ENCODE results near the gene BAIAP3.
A peak's percentile ranks its signal among the peaks of the same experiment; 100 is the strongest.

Gene BAIAP3

GRCh38 chr16:1347962-1348361, 14.5 kb downstream of the BAIAP3 start:
- no peak for DNase-seq

- DNase-seq, result no peak
Observed at GRCh38 chr16:1348441-1348840, 15.0 kb downstream of the BAIAP3 start.

- DNase-seq, result no peak
Observed at GRCh38 chr16:1348926-1349325, 15.5 kb downstream of the BAIAP3 start.

- no peak for DNase-seq
Observed at GRCh38 chr16:1349351-1349750, 15.9 kb downstream of the BAIAP3 start.

DNA sequence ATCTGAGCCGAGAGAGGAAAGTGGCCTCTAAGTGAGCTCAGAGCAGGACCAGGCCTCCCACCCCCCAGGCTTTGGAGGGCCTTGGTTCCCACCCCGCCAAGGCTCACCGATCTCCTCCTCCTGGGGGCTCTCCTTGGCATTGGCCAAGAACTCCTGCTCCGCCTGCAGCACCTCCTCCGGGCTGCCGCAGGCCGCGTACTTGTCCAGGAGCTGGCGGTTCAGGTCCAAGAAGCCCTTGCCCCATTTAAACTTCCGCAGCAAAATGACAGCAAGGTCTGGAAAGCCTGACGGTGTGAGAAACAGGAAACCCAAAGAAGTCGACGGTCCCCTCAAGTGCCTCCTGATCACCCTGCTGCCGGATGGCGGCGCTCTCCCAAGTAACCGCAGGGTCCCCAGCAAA, 16.5 kb downstream of the BAIAP3 start:
- no peak for DNase-seq

- no peak for DNase-seq
Observed at GRCh38 chr16:1350691-1351090, 17.2 kb downstream of the BAIAP3 start.

DNA sequence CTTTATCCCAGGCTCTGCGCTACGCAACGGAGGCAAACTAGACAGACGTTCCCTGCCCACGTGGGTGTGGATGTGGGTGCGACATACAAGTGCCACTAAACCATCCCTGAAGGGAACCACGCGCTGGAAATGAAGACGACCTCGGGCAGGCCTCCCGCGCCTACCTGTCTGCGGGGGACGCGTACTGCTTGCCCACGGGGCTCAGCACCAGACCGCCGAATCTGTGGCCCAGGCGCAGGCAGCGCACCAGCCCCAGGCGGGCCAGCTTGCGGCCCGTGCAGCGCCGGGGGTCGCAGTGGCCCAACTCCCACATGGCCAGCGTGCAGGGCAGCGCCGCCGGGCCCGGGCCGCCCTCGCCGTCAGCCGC, 17.8 kb downstream of the BAIAP3 start:
- no peak for DNase-seq

- peak; percentile 95 for DNase-seq
Observed at GRCh38 chr16:1351582-1352362, 18.3 kb downstream of the BAIAP3 start, which contains the start of the genes GNPTG and TSR3. GNPTG (plus strand) TSS chr16:1351931; CDS start chr16:1351966, 35 bp downstream. TSR3 (minus strand) TSS chr16:1351878; CDS start chr16:1351804, 74 bp downstream.

GRCh38 chr16:1354815-1355540, 21.5 kb downstream of the BAIAP3 start:
- no peak for DNase-seq

DNA sequence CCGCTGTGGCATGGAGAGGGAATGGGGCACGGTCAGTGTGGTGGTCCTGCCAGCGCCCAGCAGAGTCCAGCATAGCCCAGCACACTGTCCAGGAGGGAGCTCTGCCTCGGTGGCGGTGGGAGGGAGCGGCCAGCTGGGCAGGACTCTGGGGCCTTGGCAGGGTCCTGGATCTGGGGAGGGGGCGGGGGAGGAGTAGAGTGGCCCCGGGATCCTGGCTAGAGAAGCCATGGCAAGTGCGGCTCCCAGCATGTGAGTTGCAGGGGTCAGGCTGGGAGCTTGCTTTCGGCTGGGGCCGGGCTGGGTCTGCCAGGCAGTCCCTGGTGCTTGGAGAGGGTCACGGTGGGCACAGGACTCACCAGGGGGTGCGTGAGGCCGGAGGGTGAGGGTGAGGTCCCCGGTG, 22.1 kb downstream of the BAIAP3 start:
- DNase-seq, result no peak

DNA sequence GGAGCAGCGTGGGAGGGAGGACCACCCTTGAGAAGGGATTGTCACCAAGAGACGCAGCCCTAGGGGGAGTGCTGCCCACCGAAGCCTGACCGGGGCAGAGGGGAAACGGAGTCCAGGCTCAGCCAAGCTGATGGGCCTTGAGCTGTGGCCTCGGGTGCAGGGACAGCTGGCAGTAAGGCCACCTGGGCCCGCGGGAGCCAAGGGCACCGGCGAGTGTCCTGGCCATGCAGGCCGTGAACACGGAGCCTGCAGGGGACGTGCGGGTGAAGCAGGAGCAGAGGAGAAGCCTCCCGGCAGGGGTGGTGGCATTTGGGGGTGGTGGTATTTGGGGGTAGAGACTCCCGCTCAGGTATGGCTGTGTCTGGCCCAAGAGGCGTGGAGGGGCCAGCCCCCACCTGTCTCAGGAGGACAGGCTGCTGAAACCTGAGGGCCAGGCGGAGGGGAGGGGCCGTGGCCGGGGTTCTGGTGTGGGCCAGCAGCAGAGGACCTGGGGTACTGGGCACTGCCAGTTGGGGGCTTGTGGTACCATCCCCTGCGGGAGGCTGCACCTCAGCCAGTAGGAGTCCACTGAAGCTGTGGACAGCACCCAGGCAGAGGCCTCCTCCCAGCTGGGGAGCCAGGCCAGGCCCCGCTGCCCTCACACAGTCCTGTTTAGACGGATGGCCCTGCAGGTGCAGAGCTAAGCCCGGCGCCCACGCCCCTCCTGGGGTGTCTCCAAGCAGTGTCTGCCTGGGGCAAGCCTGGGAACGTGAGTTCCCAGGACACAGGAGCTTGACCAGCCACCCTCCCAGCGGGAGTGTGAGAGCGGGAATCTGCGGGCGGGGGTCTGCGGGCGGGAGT, 22.8 kb downstream of the BAIAP3 start:
- no peak for DNase-seq

- DNase-seq, result no peak
Observed at GRCh38 chr16:1357906-1358566, 24.6 kb downstream of the BAIAP3 start.

DNA sequence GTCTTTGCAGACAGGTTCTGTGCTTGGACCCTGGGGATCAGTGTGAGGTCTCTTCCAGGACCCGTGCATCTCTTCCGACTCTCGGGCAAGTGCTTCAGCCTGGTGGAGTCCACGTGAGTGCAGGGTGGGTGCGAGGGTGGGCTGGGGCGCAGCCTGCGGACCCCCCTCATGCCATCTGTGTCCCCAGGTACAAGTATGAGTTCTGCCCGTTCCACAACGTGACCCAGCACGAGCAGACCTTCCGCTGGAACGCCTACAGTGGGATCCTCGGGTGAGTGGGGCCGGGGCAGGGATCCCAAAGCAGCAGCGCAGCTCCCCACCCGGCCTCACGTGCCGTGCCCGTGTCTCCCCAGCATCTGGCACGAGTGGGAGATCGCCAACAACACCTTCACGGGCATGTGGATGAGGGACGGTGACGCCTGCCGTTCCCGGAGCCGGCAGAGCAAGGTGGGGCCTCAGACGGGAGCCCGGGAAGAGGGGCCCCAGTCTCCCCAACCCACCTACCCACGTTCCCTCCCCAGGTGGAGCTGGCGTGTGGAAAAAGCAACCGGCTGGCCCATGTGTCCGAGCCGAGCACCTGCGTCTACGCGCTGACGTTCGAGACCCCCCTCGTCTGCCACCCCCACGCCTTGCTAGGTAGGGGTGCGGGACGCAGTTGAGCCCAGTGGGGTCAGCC, 28.4 kb downstream of the BAIAP3 start:
- DNase-seq, result no peak

DNA sequence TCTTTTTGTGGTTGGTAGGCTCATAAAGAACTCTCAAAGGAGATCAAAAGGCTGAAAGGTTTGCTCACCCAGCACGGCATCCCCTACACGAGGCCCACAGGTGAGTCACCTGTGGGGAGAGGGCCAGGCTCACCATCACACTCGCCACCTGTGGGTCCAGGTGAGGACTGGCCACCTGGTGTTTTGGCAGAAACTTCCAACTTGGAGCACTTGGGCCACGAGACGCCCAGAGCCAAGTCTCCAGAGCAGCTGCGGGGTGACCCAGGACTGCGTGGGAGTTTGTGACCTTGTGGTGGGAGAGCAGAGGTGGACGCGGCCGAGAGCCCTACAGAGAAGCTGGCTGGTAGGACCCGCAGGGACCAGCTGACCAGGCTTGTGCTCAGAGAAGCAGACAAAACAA, 29.4 kb downstream of the BAIAP3 start:
- DNase-seq, result no peak

- peak; percentile 90 for DNase-seq
Observed at GRCh38 chr16:1363501-1364041, 30.1 kb downstream of the BAIAP3 start.

GRCh38 chr16:1364510-1364909, 31.1 kb downstream of the BAIAP3 start:
- no peak for DNase-seq

GRCh38 chr16:1366060-1366711, 32.7 kb downstream of the BAIAP3 start:
- no peak for DNase-seq

DNA sequence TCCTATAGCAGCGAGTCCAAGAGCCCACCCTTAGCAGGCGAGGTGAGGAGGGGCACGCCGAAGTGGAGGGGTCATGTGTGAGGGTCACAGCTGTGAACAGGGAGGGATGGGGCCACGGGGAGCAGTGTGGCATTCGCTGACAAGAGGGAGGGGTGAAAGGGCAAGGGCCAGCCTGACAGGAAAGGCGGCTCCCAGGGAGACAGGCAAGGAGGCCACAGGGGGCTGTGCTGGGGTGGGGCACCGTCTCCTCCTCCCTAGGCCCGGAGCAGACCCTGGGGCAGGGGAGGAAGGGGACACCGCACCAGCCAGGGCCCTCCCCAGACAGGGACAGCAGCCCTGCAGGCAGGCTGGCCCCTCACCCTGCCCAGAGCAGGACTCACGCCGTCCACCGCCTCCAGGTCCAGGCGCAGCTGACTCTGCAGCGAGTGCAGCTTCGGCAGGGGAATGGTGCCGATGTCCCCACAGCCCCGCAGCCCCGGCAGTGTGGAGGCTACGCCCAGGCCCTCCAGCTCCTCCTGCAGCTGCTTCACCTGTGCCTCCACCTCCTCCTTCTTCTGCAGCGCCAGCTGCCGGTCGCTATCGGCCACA, 33.4 kb downstream of the BAIAP3 start:
- no peak for DNase-seq

- DNase-seq, result no peak
Observed at GRCh38 chr16:1367486-1368174, 34.2 kb downstream of the BAIAP3 start.
